ENCODE data around the gene NOD1.
"Not testable (repeated sequence)": the region's sequence is repeated elsewhere in the genome, so short reads cannot be mapped to it uniquely, and the experiment has no call there.

The NOD1 gene

DNA sequence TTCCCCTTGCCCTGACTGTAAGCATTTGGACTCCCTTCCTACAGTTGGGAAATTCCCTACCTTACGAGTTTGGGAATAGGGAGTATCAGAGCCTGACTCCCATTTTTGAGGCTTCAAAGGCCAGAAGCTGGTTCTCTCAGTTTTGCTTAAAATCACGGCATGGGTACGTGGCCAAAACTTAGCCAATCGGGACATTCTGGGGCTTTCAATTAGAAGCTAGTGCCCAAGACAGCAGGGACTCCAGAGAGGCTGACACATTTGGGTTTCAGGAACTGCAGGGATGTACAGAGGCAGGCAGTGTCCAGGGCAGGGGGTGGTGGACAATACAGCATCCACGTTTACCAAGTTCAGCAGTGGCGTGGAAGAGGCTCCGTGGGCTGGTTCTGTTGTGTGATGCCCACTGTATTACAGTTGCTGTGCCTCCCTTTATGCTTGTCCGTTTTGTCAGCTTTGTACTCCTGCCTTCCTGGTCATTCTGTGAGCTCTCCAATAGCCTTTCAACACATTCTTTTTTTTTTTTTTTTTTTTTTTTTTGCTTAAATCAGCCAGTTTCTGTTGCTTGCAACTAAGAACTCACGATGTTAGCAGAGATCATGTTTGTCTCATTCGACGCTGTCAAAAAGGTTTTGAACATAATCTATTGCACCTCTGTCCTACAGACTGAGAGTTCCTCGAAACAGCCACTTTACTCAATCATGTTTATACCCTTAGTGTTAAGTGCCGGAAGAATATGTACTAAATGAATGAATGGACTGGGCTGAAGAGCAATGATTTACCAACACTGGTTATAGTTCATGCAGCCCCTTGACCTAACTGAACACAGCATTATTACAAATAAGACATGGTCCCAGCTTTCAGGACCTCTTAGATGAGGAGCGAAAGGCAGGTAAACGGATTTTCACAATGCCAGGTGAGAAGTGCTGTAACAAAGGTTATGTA, 25.0 kb upstream of the NOD1 start:
- DNase-seq: no peak

DNA sequence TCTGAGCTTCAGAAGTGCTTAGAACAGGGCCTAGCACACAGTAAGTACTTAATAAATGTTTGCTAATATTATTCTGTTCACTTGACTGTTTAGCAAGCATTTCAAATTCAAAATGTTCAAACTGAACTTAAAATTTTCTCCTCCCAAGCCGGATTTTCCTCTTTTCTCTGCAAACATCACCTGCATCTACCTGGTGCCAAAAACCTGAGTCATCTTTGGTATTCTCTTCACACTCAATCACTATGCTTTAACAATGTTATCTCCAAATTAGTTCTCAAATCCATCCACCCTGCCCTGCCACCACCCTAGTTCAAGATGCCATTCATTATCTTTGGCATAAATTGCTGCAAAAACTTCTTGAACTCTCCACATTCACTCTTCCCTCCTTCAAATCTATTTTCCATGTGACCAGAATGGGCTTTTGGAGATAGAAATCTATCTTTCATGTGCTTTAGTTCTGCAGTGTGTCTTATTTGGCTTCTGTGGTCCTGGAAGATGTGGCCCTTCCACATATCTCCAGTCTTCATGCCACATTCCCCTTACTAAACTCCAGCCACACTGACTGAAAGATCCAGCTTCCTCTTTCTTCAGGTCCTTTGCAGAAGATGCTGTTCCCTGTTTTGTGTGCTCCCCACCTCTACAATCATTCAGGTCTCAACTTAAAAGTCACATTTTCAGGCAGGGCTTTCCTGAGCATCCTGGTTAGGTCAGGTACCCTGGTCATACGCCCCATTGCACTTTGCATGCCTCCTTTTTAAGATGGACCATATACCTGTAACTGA, 24.1 kb upstream of the NOD1 start:
- DNase-seq: no peak

DNA sequence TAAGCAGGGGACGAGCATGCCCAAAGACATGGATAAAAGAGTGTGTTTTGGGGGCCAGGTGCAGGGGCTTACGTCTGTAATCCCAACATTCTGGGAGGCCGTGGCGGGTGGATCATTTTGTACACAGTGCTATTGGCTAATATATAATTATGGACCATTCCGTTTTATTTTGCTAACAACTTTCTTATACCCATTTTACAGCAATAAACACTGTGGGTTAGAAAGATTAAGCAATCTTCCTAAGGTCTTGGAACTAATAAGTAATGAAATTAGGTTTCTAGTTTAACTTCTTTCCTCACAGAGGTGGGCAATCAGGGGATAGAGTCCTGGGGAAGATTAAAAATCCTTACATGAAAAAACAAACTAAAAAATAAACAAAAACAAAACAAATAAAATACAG, 22.7 kb upstream of the NOD1 start:
- no peak for DNase-seq

DNA sequence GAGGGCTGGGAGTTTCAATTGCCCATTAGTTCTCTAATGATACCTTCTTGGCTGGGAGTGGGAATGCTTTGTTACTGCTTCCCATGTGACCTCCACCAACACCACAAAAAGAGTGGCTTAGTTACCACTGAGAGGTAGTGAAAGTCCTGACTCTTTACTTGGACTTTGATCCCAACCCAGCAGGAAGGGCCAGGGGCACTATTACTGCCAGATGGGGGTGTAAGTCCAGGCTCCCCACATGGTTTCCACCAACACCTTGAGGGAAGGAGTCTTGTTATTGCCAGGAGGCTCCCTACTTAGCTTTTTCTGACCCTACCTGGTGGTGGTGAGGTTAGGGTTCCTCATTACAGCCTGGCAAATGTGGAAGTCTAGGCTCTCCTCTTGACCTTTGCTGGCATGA, 14.6 kb upstream of the NOD1 start:
- no peak for DNase-seq

DNA sequence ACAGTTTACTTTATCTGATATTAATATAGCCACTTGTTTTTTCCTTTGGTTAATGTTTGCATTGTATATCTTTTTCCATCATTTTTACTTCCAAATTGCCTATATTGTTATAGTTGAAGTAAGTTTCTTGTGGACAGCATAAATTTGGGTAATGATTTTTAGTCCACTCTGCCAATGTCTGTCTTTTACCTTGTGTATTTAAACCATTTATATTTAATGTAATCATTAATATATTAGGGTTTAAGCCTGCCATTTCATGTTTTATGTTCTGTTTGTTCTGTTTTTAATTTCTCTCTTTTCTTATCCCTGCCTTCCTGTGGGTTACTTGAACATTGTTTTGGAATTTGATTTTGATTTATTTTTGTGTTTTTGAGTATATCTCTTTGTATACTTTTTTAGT, 12.8 kb upstream of the NOD1 start:
- DNase-seq: no peak

DNA sequence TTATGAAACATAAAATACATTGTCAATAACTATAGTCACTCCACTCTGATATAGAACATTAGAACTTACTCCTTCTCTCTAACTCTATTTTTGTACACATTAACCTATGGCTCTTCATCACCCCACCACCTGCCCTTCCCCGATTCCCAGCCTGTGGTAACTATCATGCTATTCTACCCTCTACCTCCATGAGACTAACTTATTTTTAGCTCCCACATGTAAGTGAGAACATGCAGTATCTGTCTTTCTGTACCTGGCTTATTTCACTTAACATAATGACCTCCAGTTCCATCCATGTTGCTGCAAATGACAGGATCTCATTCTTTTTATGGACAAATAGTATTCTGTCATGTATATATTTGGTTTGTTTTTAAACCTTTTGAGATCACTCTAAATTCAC, 8.8 kb upstream of the NOD1 start:
- no peak for DNase-seq

DNA sequence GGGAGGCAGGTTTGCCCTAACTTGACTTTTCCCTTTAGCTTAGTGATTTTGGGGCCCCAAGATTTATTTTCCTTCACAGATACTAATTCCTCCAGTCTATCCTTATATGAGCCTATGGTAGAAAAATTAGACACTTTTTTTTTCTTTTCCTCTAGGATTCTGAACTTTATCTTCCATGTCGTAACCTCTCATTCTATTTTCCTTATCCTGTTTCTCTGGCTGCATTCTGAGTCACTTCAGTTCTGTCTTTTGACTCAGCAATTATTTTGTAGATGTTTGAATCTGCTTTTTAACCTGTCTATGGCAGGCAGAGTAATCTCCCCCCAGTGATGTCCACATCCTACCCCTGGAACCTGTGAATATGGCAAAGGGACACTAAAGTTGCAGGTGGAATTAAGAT, 7.1 kb upstream of the NOD1 start:
- DNase-seq: no peak

DNA sequence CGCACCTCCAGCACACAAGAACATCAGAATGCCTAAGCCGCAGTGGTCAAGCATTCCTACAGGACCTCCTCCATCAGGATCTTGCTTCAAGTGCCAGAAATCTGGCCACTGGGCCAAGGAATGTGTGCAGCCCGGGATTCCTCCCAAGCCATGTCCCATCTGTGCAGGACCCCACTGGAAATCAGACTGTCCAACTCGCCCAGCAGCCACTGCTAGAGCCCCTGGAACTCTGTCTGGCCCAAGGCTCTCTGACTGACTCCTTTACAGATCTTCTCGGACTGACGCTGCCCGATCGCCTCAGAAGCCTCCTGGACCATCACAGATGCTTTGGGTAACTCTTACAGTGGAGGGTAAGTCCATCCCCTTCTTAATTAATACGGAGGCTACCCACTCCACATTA, 2.8 kb upstream of the NOD1 start:
- DNase-seq: not testable (repeated sequence)

DNA sequence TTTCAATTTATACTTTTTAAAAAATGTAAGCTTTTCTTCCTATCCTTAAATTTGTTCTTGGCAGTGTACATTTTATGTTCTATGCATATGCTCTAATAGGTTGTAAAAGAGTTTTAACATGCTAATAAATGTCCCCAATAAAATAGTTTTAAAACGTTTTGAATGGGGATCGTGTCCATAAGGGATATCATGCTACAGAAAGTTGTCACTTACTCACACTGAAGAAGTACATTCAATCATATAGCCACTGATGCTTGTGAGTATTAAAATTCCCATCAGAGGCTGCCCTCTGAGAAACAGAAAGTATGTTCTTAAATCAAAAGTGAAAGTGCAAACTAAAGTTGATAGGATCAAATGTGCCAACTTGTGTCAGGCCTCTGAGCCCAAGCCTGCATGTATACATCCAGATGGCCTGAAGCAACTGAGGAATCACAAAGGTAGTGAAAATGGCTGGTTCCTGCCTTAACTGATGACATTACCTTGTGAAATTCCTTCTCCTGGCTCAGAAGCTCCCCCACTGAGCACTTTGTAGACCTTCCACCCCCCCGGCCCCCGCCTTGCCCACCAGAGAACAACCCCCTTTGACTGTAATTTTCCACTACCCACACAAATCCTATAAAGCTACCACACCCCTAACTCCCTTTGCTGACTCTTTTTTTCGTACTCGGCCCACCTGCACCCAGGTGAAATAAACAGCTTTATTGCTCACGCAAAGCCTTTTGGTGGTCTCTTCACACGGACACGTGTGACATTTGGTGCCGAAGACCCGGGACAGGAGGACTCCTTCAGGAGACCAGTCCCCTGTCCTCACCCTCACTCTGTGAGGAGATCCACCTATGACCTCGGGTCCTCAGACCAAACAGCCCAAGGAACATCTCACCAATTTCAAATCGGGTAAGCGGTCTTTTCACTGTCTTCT, 877 bp upstream of the NOD1 start:
- DNase-seq: peak; percentile 34 to 75

DNA sequence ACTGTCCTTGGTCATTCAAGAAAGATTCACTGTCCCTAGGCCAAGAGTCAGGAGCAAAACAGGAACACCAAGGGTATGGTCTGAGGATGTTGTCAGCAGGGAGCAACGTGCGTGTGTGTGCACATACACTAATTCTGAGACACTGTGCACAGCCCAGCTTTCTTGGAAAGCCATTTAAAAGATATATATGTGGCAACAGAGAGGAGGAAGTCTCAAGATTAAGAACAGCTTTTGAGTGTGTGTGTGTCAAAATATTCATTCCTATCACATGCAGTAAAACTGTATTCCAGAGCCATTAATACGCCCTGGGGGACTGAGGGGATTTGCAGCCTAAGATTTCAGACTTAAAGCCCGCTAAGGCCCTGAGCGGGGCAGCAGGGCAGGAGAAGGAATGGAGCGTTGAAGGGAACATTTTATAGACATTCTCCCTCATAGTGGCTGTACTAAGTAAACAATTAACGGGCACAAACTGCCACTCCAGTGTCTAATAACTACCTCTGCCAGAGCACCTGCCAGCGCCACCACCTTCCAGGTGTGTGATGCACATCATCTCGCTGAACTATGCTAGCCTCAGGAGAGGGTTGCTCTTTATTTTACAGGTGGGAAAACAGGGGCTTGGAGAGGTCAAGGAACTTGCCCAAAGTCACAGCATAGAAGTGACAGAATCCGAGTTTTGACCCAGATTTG, 2.0 kb downstream of the NOD1 start:
- DNase-seq: no peak

DNA sequence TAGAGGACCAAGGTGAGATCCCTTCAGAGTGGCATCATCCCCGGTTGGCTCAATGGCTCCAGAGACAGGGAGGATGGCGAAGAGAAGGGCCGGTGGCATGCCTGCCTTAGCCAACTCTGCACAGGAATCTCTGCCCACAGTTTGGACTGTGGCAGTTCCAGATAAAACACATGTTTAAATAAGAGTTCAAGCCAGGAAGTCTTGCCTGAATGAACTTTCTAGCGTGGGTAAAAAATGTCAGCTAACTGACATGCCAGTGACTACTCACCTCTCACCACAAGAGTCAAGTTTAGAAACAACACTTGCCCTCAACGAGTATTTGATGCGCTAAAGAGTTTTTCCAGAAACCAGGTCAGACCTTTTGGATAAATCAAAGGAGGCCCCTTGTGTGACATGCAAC, 3.0 kb downstream of the NOD1 start:
- DNase-seq: no peak

DNA sequence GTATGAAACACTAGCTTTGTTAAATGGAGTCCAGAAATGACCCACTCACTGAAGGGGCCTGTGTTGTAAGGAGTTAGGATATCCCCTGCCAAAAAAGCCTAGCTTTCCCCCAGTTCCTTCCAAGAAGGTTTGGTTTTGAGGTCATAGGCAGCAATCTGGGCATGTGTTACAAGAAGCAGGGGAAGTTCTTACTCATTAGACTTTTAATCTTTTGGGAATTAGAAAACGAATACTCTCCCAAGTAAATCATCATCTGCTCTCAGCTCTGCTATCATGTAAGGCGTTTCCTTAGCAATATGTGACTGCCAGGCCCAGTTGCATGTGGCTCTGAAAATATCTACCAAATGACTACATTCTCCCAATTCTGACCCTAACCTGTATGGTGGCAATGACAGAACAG, 3.7 kb downstream of the NOD1 start:
- DNase-seq: no peak

DNA sequence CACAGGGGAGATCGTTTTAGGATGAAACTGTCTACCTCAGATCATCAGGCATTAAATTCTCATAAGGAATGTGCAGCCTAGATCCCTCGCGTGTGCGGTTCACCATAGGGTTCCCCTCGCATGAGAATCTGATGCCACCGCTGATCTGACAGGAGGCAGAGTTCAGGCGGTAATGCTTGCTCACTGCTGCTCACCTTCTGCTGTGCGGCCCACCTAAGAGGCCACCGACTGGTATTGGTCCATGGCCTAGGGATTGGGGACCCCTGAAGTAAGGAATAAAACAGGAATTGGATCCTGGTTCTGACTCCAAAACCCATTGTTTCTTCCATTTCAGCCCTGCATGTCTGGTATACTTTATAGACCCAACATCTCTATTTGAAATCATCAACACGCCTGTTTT, 4.1 kb downstream of the NOD1 start:
- no peak for DNase-seq

DNA sequence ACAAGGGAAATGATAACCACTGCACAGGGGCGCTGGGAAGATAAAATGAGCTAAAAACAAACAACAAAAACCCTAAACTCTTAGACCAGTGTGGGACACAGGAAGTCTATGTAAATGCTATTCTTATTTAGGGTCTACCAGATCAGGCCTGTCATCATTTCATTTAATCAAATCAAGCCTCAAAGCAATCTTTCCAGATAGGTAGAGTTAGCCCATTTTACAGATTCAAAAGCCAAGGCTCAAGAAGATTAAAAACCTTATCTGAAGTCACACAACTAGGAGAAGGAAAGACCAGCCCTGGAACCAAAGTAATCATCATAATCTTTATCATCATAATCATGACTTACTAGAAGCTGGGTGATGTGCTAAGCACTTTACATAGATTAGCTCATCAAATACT, 4.7 kb downstream of the NOD1 start:
- DNase-seq: no peak

DNA sequence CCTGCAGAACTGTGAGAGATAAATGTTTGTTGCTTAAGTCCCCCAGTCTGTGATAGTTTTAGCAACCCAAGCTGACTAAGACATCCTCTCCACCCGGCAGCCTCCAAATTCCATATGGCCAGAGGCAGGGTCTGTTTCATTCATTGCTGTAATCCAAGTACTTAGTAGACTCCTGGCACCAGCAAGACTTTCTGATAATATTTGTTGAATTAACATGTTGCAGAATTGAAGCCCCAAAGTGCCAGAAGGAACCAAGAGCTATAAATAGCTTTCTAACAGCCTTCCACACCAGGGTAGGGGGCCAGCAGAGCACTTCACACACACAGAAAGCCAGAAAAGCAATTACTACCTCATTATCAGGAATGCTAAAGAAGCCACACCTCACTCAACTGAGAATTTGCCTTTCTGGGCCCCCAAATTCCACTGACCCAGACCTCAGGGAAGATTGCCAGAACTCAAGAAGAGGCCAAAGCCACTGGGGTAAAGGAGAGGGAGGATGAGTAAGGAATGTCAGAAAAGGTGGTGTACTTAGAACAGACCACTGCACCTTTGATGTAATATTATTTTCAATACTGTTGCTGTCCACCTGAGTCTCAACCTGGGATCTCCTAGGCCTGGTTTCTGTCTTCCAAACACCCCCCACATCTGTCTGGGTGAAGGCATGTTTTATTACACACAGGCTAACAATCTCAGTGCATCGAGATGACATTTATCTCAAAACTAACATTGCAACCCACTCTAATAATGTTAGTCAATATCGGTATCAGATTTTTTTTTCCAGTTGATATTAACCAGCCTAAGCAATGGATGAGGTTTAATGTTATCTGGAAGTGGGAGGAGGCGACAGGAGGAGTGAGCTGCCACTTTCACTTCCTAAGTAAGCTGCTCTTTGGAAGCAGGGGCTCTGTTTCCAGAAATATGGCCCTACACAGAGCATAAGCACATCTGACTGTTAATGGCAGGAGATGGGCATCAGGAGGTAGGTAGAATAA, 5.5 kb downstream of the NOD1 start:
- no peak for DNase-seq

DNA sequence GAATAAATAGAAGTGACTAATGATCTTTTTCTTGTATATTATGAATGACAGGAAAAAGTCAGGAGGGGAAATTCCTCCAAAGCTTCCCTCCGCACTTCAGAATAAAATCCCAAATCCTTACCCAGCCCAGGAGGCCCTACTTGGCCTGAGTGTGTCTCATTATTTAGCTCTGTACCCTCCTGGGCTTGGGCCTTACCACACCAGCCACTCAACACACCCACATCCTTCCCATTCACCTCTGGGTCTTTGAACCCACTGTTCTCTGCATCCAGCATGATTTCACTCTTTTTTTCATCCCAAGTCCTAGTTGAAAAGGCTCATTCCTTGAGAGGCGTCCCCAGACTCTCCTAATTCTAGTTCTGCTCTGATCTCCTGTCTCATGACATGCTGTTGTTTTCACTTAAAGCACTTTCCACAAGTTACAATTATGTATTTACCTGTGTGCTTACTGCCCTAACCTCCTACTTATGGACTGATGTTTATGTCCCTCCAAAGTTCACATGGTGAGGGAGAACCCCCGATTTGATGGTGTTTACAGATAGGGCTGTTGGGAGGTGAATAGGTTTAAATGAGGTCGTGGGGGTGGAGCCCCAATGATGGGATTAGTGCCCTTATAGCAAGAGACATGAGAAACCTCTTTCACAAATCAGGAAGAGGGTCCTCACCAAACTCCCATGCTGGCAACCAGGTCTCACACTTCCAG, 6.4 kb downstream of the NOD1 start:
- DNase-seq: no peak

DNA sequence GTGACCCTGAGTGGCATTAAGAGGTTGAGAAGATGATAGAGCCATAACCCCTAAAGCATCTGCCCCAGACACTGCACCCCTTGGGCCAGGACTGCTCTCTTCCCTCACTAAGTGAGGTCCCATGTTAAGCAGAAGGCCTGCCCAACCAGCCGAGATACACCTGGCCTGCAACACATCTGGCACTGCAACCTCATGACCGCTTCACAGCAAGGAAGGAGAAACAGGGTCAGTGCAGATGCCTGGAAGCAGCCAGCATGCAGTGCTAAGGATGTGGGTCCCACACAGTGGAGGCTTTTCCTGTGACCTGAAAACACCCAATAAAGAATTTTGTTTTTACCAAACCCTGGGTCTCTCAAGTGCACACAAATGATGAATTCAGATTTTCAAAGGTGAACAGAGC, 7.4 kb downstream of the NOD1 start:
- no peak for DNase-seq

DNA sequence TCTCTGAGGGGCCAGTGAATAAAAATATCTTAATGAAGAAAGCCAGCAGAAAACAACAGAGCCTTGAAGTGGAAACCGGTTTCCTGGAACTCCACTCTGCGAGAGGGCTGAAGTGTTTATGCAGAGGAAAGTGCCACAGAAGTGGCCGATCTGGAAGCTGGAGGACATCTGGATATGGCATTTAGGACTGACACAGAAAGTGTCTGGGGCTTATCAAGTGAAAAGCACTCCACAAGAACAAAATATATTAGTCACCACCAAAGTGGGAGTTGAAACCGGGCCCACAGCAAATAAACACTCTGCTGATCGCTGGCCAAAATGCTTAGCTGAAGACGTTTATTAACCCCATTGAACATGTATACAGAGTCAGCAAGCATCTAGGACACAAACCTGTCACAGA, 7.8 kb downstream of the NOD1 start:
- no peak for DNase-seq

DNA sequence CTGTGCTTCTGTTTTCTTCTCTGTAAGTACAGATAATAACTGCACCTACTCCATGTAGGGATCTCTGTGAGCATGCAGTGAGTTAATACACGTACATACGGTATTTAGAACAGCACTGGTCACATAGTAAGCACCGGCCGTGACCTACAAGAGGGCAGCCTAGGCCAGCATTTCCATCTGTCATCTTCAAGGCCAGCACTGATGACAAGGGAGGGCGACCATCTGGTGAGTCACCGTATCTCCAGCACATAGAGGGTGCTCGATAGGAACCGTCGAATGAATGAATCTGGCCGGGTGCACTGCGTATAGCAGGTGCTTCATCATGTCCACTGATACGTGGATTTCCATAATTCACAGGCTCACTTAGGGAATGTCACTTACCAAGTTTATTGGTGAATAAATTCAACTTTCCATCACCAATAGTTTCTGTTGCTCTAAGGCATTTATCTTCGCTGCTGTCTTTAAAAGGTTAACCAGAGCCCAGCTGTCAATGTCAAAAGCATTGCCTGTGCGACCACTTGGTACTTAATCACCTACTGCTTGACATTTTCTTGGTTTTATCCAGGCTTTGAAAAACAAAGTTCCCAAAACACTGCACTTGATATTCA, 8.3 kb downstream of the NOD1 start:
- DNase-seq: no peak

DNA sequence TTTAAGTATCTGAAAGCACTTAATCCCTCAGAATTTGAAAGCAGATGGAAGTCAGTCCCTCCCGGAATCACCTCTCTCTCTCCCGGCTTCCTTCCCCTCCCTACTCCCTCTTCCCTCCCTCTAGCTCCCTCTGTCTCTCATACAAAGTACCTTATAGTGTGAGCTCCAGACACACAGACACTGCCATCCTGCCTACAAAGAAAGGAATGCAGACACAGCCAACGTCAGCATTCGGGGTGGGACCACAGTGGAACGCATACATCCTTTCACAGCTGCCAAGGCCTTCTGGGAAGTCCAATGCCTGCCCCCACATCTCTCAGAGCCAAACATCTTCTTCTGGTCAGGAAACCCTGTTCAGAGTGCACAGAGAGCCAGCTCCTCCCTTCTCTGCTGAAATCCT, 9.3 kb downstream of the NOD1 start:
- no peak for DNase-seq
